Transverse colon (tissue), 4 donors: ENCODE results near the gene TGFBR2. TPM values are rescaled to one million over a fixed set of nuclear protein-coding genes. Genes with fewer than 3 reads are reported as not detected.

Source experiments
- DNase-seq: peaks from one replicate; pipeline ENCODE4 v3.0.0-alpha.2; 2019
- H3K27ac ChIP-seq, 4 donors: fragments of 200-600 bp; sonication (generic); 2 replicates each; pipeline ENCODE4 v1.5.1; 2016 to 2018; ENCODE audit warnings: inconsistent platforms in 4 of 4
- H3K27me3 ChIP-seq: fragments of 200-600 bp; sonication (generic); 2 replicates; pipeline ENCODE4 v1.5.1; 2017; ENCODE audit warnings: inconsistent platforms
- H3K36me3 ChIP-seq, 4 donors: fragments of 200-600 bp; sonication (generic); 2 replicates each; pipeline ENCODE4 v1.5.1; 2017 to 2019; ENCODE audit warnings: inconsistent platforms in 4 of 4
- H3K4me1 ChIP-seq, 4 donors: fragments of 200-600 bp; sonication (generic); 2 replicates each; pipeline ENCODE4 v1.5.1; 2017 to 2020; ENCODE audit warnings: inconsistent platforms in 4 of 4
- H3K4me3 ChIP-seq, 4 donors: fragments of 200-600 bp; sonication (generic); 1 replicate in 1 of 4; 2 replicates in 3 of 4; pipeline versions ENCODE4 v1.5.1 to v1.6.1; 2017 to 2019; ENCODE audit warnings: inconsistent platforms in 4 of 4
- H3K9me3 ChIP-seq, 2 donors: fragments of 200-600 bp; sonication (generic); 2 replicates each; pipeline ENCODE4 v1.5.1; 2017 to 2019; ENCODE audit warnings: inconsistent platforms in 2 of 2
- EP300 ChIP-seq: sonication (generic); formaldehyde crosslinking; IDR thresholded peaks from one replicate; pipeline ENCODE4 v1.6.1; 2017; ENCODE audit warnings: antibody characterized with exemption, low read depth
- POLR2A ChIP-seq: fragments of 450-650 bp; IDR thresholded peaks from one replicate; pipeline ENCODE4 v1.6.1; 2016; ENCODE audit warnings: antibody characterized with exemption, mild to moderate bottlenecking, moderate library complexity
- POLR2AphosphoS5 ChIP-seq, 3 donors: sonication (generic); formaldehyde crosslinking; IDR thresholded peaks; one replicate each; pipeline ENCODE4 v1.6.1; 2016; ENCODE audit warnings: antibody characterized with exemption in 3 of 3
- WGBS, 2 donors: methylation state at CpG; one replicate each; pipeline ENCODE4 v1.1.5; 2018; ENCODE audit warnings: low coverage in 1 of 2; 5-methylcytosine and 5-hydroxymethylcytosine counted together
- in situ Hi-C, 4 donors: fragments of 200-750 bp; cut with MboI; loops; one replicate each; pipeline versions ENCODE4 v1.15.0 to v1.15.1; 2017; ENCODE audit warnings: low sequenced_read_pairs in 3 of 4, low pct_ligation_motif_present in 1 of 4, low pct_unique_long_range_greater_than_20kb in 1 of 4
- intact Hi-C: fragments of 100-400 bp; cut with DNase I; formaldehyde crosslinking; loops from one replicate; pipeline ENCODE4 v1.15.1; 2023; ENCODE audit warnings: low total_unique reads
- total RNA-seq, 4 donors: library from RNA; depleted of rRNA; stranded (reverse); fragments of >200 nt; gene quantifications; one replicate each; pipeline ENCODE4 v1.1.0, GENCODE V29; 2016
- TF ChIP-seq, protein P1 (sequence below), 5 experiments: fragments of 200-600 bp in 3 of 5; fragments of 450-650 bp in 2 of 5; sonication (generic) in 3 of 5; IDR thresholded peaks; 1 replicate in 2 of 5; 2 replicates in 3 of 5; pipeline ENCODE4 v1.5.1; 2016 to 2017; ENCODE audit warnings: antibody characterized with exemption in 5 of 5, inconsistent platforms in 3 of 5, mild to moderate bottlenecking in 2 of 5, moderate library complexity in 1 of 5

Gene TGFBR2
- total RNA-seq, 4 donors from 2014 or later: 63.2 to 179 (median 98.5) TPM

DNA sequence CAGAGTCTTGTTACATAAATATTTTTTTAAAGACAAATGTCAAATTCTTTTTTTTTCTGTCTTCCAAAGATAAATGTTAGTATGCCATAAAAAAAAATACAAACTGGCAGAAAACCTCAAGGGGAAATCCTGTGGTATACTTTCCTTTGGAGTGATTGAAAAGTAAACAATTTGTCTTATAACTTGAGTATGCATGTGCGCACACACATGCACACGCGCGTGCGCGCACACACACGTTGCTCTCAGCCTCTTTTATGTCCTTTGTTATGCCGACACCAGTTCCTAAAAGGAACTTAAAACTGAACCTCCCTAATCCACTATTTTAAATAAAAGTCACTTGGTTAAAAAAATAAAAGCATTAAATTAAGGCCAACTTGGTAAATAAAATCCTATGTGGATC is 58.1 kb downstream of the TGFBR2 start:
- Histone ChIP-seq H3K27ac (peak overlapping the region in 3 of 4 donors; percentile 4 to 26 (median 25)), H3K9me3 (no peaks in the 10 kb centered on the region), H3K4me1 (peaks cover 4 to 64% (median 22%) of the 10 kb centered on the region in 4 donors), H3K36me3 (no peaks in the 10 kb centered on the region), H3K4me3 (no peak overlapping the region), H3K27me3 (no peaks in the 10 kb centered on the region)
- no peak for DNase-seq
- TF ChIP-seq, protein P1, sequence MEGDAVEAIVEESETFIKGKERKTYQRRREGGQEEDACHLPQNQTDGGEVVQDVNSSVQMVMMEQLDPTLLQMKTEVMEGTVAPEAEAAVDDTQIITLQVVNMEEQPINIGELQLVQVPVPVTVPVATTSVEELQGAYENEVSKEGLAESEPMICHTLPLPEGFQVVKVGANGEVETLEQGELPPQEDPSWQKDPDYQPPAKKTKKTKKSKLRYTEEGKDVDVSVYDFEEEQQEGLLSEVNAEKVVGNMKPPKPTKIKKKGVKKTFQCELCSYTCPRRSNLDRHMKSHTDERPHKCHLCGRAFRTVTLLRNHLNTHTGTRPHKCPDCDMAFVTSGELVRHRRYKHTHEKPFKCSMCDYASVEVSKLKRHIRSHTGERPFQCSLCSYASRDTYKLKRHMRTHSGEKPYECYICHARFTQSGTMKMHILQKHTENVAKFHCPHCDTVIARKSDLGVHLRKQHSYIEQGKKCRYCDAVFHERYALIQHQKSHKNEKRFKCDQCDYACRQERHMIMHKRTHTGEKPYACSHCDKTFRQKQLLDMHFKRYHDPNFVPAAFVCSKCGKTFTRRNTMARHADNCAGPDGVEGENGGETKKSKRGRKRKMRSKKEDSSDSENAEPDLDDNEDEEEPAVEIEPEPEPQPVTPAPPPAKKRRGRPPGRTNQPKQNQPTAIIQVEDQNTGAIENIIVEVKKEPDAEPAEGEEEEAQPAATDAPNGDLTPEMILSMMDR (IDR thresholded peaks at IDR 0.05): no peak
- TF ChIP-seq EP300: no peak
- no peak for TF ChIP-seq POLR2A
- TF ChIP-seq POLR2AphosphoS5 (IDR thresholded peaks at IDR 0.05): no peak
- in situ Hi-C loops (no loop called here), intact Hi-C loops (no loop called here)
- whole genome bisulfite sequencing, 2 donors: 77 to 93% methylated on average over 8 of the region's 8 CpGs

DNA sequence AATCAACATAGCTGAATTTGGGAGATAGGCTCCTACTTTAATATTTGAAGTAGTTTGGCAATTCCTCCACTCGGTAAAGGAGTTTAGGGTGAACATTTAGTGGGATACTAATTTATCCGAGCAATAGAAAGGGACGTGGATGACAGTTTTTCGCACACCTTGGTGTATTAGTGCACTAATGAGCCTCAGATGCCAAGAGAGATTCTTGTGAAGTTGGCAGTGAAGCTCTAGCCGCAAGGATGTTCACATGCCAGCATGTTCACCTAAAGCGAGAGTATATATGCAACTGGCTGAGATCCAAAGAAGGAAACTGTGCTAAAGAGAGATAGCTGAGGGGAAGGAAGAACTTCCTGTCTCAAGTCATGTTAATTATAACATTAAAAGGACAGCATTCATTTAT is 58.5 kb downstream of the TGFBR2 start:
- H3K27me3 ChIP-seq: no peaks in the 10 kb centered on the region
- no peak for DNase-seq
- H3K4me3 ChIP-seq: no peak overlapping the region
- H3K36me3 ChIP-seq: no peaks in the 10 kb centered on the region
- H3K4me1 ChIP-seq: peaks cover 0 to 59% (median 20%) of the 10 kb centered on the region in 4 donors
- in situ Hi-C loops (no loop called here), intact Hi-C loops (no loop called here)
- TF ChIP-seq POLR2A (no peak), EP300 (no peak), POLR2AphosphoS5 (IDR thresholded peaks at IDR 0.05) (peak in 2 of 3 donors; percentile 13 to 15)
- TF ChIP-seq, protein P1 (IDR thresholded peaks at IDR 0.05): no peak
- H3K27ac ChIP-seq: peak overlapping the region; percentile 4 to 26 (median 22)
- H3K9me3 ChIP-seq: no peaks in the 10 kb centered on the region
- WGBS, 2 donors: 65 to 82% methylated on average over 5 to 6 of the region's 6 CpGs

DNA sequence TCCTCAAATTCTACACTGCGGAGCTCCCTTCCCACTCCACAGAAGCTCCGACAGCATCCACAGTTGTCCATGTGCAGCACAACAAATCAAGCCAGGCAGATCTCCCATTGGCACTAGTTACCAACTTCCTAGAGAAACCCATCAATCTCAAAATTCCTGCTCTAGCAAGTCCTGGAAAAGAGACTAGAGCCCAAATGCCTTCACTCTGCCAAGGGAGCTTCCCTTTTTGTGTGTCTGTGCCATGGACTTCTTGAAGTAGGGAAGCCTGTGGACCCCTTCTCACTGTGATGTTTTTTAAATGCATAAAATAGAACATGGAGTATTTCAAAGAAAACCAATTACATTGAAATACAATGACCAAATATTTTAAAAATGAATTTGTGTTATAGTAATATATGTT is 59.1 kb downstream of the TGFBR2 start:
- Histone ChIP-seq H3K9me3 (no peaks in the 10 kb centered on the region), H3K27ac (peak overlapping the region in 2 of 4 donors; percentile 4 to 26), H3K4me3 (no peak overlapping the region), H3K4me1 (peaks cover 0 to 53% (median 19%) of the 10 kb centered on the region in 4 donors), H3K36me3 (no peaks in the 10 kb centered on the region), H3K27me3 (no peaks in the 10 kb centered on the region)
- DNase-seq: no peak
- in situ Hi-C loops: no loop called here
- intact Hi-C loops: no loop called here
- no peak for TF ChIP-seq POLR2AphosphoS5 (IDR thresholded peaks at IDR 0.05)
- no peak for TF ChIP-seq EP300
- TF ChIP-seq POLR2A: no peak
- TF ChIP-seq, protein P1 (IDR thresholded peaks at IDR 0.05): no peak
- 90% methylated on average over 2 of the region's 2 CpGs; no CpG with 5 or more reads in 1 of the 2 donors for WGBS, 2 donors

DNA sequence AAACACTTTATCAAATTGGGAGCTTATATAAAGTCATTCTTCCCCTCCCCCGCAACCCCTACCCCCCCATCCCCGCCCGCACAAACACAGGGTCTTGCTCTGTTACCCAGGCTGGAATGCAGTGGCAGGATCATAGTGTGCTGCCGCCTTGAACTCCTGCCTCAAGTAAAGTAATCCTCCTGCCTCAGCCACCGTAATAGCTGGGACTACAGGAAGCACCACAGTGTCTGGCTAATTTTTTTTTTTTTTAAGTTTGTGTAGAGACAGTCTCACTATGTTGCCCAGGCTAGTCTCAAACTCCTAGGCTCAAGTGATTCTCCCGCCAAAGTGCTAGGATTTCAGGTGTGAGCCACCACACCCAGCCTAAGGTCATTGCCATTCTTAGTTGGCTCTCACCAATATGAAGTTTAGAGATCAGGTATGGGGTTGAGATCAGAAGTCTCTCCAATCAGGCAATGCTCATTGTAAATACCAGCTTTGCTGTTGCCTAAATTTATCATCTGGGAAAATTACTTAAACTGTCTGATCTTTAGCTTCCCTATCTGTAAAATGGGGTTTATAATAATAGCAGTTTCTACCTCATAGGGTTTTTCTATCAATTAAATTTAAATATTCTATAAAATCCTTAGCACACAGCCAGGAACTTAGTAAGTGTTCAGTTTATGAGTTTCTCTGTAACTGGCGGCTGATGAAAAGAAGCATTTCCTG is 60.3 kb downstream of the TGFBR2 start:
- TF ChIP-seq EP300 (no peak), POLR2A (no peak), POLR2AphosphoS5 (IDR thresholded peaks at IDR 0.05) (no peak)
- TF ChIP-seq, protein P1 (IDR thresholded peaks at IDR 0.05): no peak
- Histone ChIP-seq H3K27ac (peak overlapping the region; percentile 11 to 51 (median 18)), H3K4me3 (no peak overlapping the region), H3K9me3 (no peaks in the 10 kb centered on the region), H3K4me1 (peaks cover 0 to 48% (median 19%) of the 10 kb centered on the region in 4 donors), H3K36me3 (peaks cover 0 to 6% (median 0%) of the 10 kb centered on the region in 4 donors), H3K27me3 (no peaks in the 10 kb centered on the region)
- 75 to 78% methylated on average over 1 to 7 of the region's 7 CpGs for WGBS, 2 donors
- in situ Hi-C loops (no loop called here), intact Hi-C loops (no loop called here)
- no peak for DNase-seq
